H1 (cell line): ENCODE measurements around the gene CBX2. TPM values are rescaled to one million over a fixed set of nuclear protein-coding genes. Genes with fewer than 3 reads are reported as not detected.
A peak's percentile ranks its signal among the peaks of the same experiment; 100 is the strongest.

Source experiments
- CTCF ChIA-PET: fragments of 300-600 bp; sonication (Branson Sonifier 250); formaldehyde crosslinking; loops from one replicate; lab custom pipeline; 2021; ENCODE audit not compliant: partially characterized antibody; lab: Charles Lee
- POLR2A ChIA-PET: fragments of 300-600 bp; sonication (Branson Sonifier 250); formaldehyde crosslinking; loops from one replicate; lab custom pipeline; 2021; ENCODE audit warnings: inconsistent platforms; ENCODE audit not compliant: partially characterized antibody; lab: Charles Lee
- DNase-seq, 2 experiments: peaks; one replicate each; pipeline versions ENCODE4 v3.0.0 to v3.0.0-alpha.2; 2010 to 2022; ENCODE audit warnings: low spot score in 2 of 2, low read depth in 1 of 2, mixed read lengths in 1 of 2
- FAIRE-seq: peaks from 2 replicates; lab custom pipeline; 2011; peaks lifted over from hg19 to GRCh38; lab: Jason Lieb, UNC
- H2AFZ ChIP-seq: 2 replicates; pipeline ENCODE4 v1.8.1; 2012; ENCODE audit warnings: low read length, inconsistent platforms
- H2AK5ac ChIP-seq: 2 replicates; pipeline ENCODE4 v1.6.1; 2013; ENCODE audit warnings: low read depth, low read length
- H2BK120ac ChIP-seq: replicated peaks from 2 replicates; pipeline ENCODE3; 2013; ENCODE audit warnings: low read depth, low read length, inconsistent platforms
- H2BK12ac ChIP-seq: 2 replicates; pipeline ENCODE4 v1.6.1; 2013; ENCODE audit warnings: low read depth, low read length
- H2BK15ac ChIP-seq: 2 replicates; pipeline ENCODE4 v1.6.1; 2013; ENCODE audit warnings: low read length
- H2BK20ac ChIP-seq: 2 replicates; pipeline ENCODE4 v1.6.1; 2013; ENCODE audit warnings: low read length
- H2BK5ac ChIP-seq: 2 replicates; pipeline ENCODE4 v1.6.1; 2013; ENCODE audit warnings: low read depth, low read length
- H3K14ac ChIP-seq: 2 replicates; pipeline ENCODE4 v1.6.1; 2013; ENCODE audit warnings: inconsistent platforms; ENCODE audit not compliant: insufficient read length
- H3K18ac ChIP-seq: 2 replicates; pipeline ENCODE4 v1.6.1; 2013; ENCODE audit warnings: low read length; ENCODE audit errors: extremely low read depth
- H3K23ac ChIP-seq: 2 replicates; pipeline ENCODE4 v1.6.1; 2013; ENCODE audit warnings: inconsistent platforms; ENCODE audit not compliant: insufficient read length
- H3K23me2 ChIP-seq: 2 replicates; pipeline ENCODE4 v1.6.1; 2013; ENCODE audit warnings: low read depth, low read length
- H3K27ac ChIP-seq: 2 replicates; pipeline ENCODE4 v1.6.1; 2011; ENCODE audit warnings: low read depth, low read length, inconsistent platforms
- H3K27me3 ChIP-seq, 4 experiments: replicated peaks in 1 of 4; 1 replicate in 1 of 4; 2 replicates in 3 of 4; pipeline versions ENCODE4 v1.6.1 to v1.8.1; 2011 to 2013; ENCODE audit warnings: low read length in 3 of 4, mild to moderate bottlenecking in 3 of 4, inconsistent platforms in 2 of 4, mixed read lengths in 2 of 4, moderate library complexity in 1 of 4; ENCODE audit not compliant: control insufficient read depth in 3 of 4, insufficient read depth in 3 of 4; ENCODE audit errors: extremely low read depth in 1 of 4
- H3K36me3 ChIP-seq, 4 experiments: 2 replicates each; pipeline versions ENCODE4 v1.6.1 to v1.8.1; 2011 to 2013; ENCODE audit warnings: mild to moderate bottlenecking in 4 of 4, low read length in 3 of 4, moderate library complexity in 2 of 4, control low read depth in 1 of 4, inconsistent platforms in 1 of 4; ENCODE audit not compliant: insufficient read depth in 4 of 4, control insufficient read depth in 2 of 4
- H3K4ac ChIP-seq: replicated peaks from 2 replicates; pipeline ENCODE3; 2013; ENCODE audit warnings: low read length, low read depth, mixed read lengths, inconsistent platforms; ENCODE audit not compliant: insufficient read length
- H3K4me1 ChIP-seq, 4 experiments: replicated peaks in 1 of 4; 1 replicate in 1 of 4; 2 replicates in 3 of 4; pipeline versions ENCODE4 v1.6.1 to v1.8.1; 2011 to 2013; ENCODE audit warnings: low read length in 3 of 4, inconsistent platforms in 2 of 4, mixed read lengths in 1 of 4; ENCODE audit not compliant: insufficient read depth in 4 of 4, control insufficient read depth in 3 of 4
- H3K4me2 ChIP-seq, 2 experiments: 2 replicates each; pipeline versions ENCODE4 v1.6.1 to v1.8.1; 2011 to 2013; ENCODE audit warnings: low read depth in 2 of 2, low read length in 2 of 2, control low read depth in 1 of 2, inconsistent platforms in 1 of 2, mild to moderate bottlenecking in 1 of 2; ENCODE audit not compliant: insufficient read depth in 1 of 2
- H3K4me3 ChIP-seq, 4 experiments: fragments of 200-600, 300-600 bp in 1 of 4; sonication (generic), shearing (Covaris generic), sonication (Bioruptor Twin) in 1 of 4; 2 replicates each; pipeline versions ENCODE4 v1.5.1 to v1.8.1; 2011 to 2016; ENCODE audit warnings: low read length in 4 of 4, low read depth in 3 of 4, control low read depth in 2 of 4, inconsistent platforms in 2 of 4, mild to moderate bottlenecking in 2 of 4, mixed read lengths in 1 of 4, moderate library complexity in 1 of 4; ENCODE audit not compliant: insufficient read depth in 2 of 4; ENCODE audit errors: extremely low read depth in 1 of 4
- H3K56ac ChIP-seq: replicated peaks from 2 replicates; pipeline ENCODE3; 2013; ENCODE audit warnings: low read depth, mild to moderate bottlenecking, mixed read lengths, low read length, inconsistent platforms; ENCODE audit not compliant: insufficient read length
- H3K79me1 ChIP-seq: 2 replicates; pipeline ENCODE4 v1.6.1; 2013; ENCODE audit warnings: low read depth, low read length, control low read depth
- H3K79me2 ChIP-seq, 2 experiments: 2 replicates each; pipeline versions ENCODE4 v1.6.1 to v1.8.1; 2012 to 2013; ENCODE audit warnings: low read length in 2 of 2, mild to moderate bottlenecking in 2 of 2, inconsistent platforms in 1 of 2; ENCODE audit not compliant: insufficient read depth in 2 of 2, control insufficient read depth in 1 of 2
- H3K9ac ChIP-seq, 4 experiments: replicated peaks in 1 of 4; 1 replicate in 1 of 4; 2 replicates in 3 of 4; pipeline versions ENCODE4 v1.6.1 to v1.8.1; 2011 to 2013; ENCODE audit warnings: low read depth in 3 of 4, low read length in 3 of 4, control low read depth in 2 of 4, mild to moderate bottlenecking in 2 of 4, moderate library complexity in 2 of 4, inconsistent platforms in 1 of 4; ENCODE audit errors: extremely low read depth in 1 of 4
- H3K9me3 ChIP-seq, 2 experiments: 2 replicates each; pipeline versions ENCODE4 v1.6.1 to v1.8.1; 2012 to 2013; ENCODE audit warnings: mild to moderate bottlenecking in 2 of 2, moderate library complexity in 2 of 2, control low read depth in 1 of 2, inconsistent platforms in 1 of 2, low read depth in 1 of 2, low read length in 1 of 2, mixed read lengths in 1 of 2; ENCODE audit not compliant: insufficient read depth in 2 of 2
- H4K20me1 ChIP-seq, 2 experiments: replicated peaks in 1 of 2; 2 replicates each; pipeline versions ENCODE3 to v1.8.1; 2011 to 2013; ENCODE audit warnings: inconsistent platforms in 2 of 2, low read length in 2 of 2, mild to moderate bottlenecking in 1 of 2; ENCODE audit not compliant: insufficient read depth in 2 of 2, control insufficient read depth in 1 of 2
- H4K5ac ChIP-seq: 2 replicates; pipeline ENCODE4 v1.6.1; 2013; ENCODE audit warnings: low read length, low read depth, mixed read lengths, inconsistent platforms; ENCODE audit not compliant: insufficient read length
- H4K8ac ChIP-seq: 2 replicates; pipeline ENCODE4 v1.8.0; 2013; ENCODE audit warnings: mild to moderate bottlenecking, moderate library complexity, low read length, inconsistent platforms; ENCODE audit not compliant: insufficient read depth; ENCODE audit errors: extremely low read depth
- H4K91ac ChIP-seq: replicated peaks from 2 replicates; pipeline ENCODE3; 2013; ENCODE audit warnings: low read length, mixed read lengths, inconsistent platforms; ENCODE audit not compliant: insufficient read length
- ATF2 ChIP-seq: IDR thresholded peaks from 2 replicates; pipeline ENCODE4 v1.6.1; 2012; ENCODE audit warnings: low read length, inconsistent platforms
- CREB1 ChIP-seq: IDR thresholded peaks from 2 replicates; pipeline ENCODE4 v1.6.1; 2012; ENCODE audit warnings: inconsistent platforms
- EGR1 ChIP-seq: IDR thresholded peaks from 2 replicates; pipeline ENCODE4 v1.6.1; 2011; ENCODE audit warnings: low read depth, low read length, borderline replicate concordance
- EZH2 ChIP-seq: fragments of 200-600 bp; sonication (generic); IDR thresholded peaks from 2 replicates; pipeline ENCODE4 v1.7.1; 2012; ENCODE audit warnings: low read depth, mild to moderate bottlenecking, moderate library complexity, low read length, inconsistent platforms; ENCODE audit not compliant: severe bottlenecking
- GTF2F1 ChIP-seq: IDR thresholded peaks from 2 replicates; pipeline ENCODE4 v1.6.1; 2012; ENCODE audit warnings: low read depth, low read length, improper control_type of control experiment, borderline replicate concordance
- MAX ChIP-seq: IDR thresholded peaks from 2 replicates; pipeline ENCODE4 v1.6.1; 2012; ENCODE audit warnings: inconsistent platforms
- NANOG ChIP-seq: IDR thresholded peaks from 2 replicates; pipeline ENCODE4 v1.6.1; 2011; ENCODE audit warnings: low read length, low read depth, mild to moderate bottlenecking, inconsistent platforms; ENCODE audit not compliant: insufficient read depth, poor library complexity, severe bottlenecking
- POLR2AphosphoS5 ChIP-seq: IDR thresholded peaks from 2 replicates; pipeline ENCODE4 v1.6.1; 2011; ENCODE audit warnings: low read depth, low read length
- POU5F1 ChIP-seq: IDR thresholded peaks from 2 replicates; pipeline ENCODE4 v1.6.1; 2011; ENCODE audit warnings: low read depth, mild to moderate bottlenecking, low read length, moderate library complexity
- TBP ChIP-seq: IDR thresholded peaks from 2 replicates; pipeline ENCODE4 v1.6.1; 2011; ENCODE audit warnings: low read depth, low read length, improper control_type of control experiment
- WGBS, 2 experiments: shearing (Covaris generic) in 1 of 2; methylation state at CpG; one replicate each; pipeline versions ENCODE4 v1.1.6 to v1.1.7; 2013 to 2015; ENCODE audit warnings: low lambda C conversion rate in 2 of 2, mixed read lengths in 2 of 2, inconsistent platforms in 1 of 2, low coverage in 1 of 2, missing lambda C conversion rate in 1 of 2; ENCODE audit not compliant: insufficient replicate concordance in 2 of 2, insufficient coverage in 1 of 2, insufficient read length in 1 of 2; ENCODE audit errors: extremely low coverage in 1 of 2, missing lambda C conversion rate in 1 of 2; 5-methylcytosine and 5-hydroxymethylcytosine counted together
- polyA plus RNA-seq, 7 experiments: library from polyadenylated mRNA; depleted of rRNA in 3 of 7; stranded (reverse) in 5 of 7; unstranded in 2 of 7; fragments of >200 nt in 5 of 7; fragments of 200-250 nt in 2 of 7; gene quantifications; 1 replicate in 5 of 7; 2 replicates in 1 of 7; 4 replicates in 1 of 7; pipeline versions ENCODE4 v1.2.1 to v1.2.3, GENCODE V29; 2011 to 2013; ENCODE audit warnings: missing spikeins in 2 of 7, mixed read lengths in 2 of 7
- total RNA-seq: library from RNA; stranded (reverse); fragmentation: NEBNext Ultra II Directional; extraction: Animal tissue kit (Norgen Biotek cat#: 25700); gene quantifications from 2 replicates; pipeline ENCODE4 v1.2.1, GENCODE V29; 2021

The CBX2 gene
- total and polyA plus RNA-seq, 2 of the 8 experiments (the other 6 are each of a cell fraction or from before 2014, with no cell fraction given) = 64.3 to 83.9 TPM

- ChIA-PET CTCF (interaction anchor here (0.6 to 24.7 kb wide), 31 partner anchors 8 to 948 kb away, joined by 3 to 576 read pairs (median 5); partner anchors contain the start of gene CBX8), POLR2A (interaction anchor here (0.7 to 15.2 kb wide), 17 partner anchors 9 to 158 kb away, joined by 3 to 374 read pairs (median 4); partner anchors contain the start of genes CBX2 and CBX8)
- Histone ChIP-seq H4K8ac (peak overlapping the region; percentile 81; the same call in 1 of the 2 replicates), H3K9me3 (peaks cover 0 to 8% of the 10 kb centered on the region in 2 experiments; a peak in 2 of 4 replicates), H2AK5ac (0 out of 2 replicates have a peak overlapping the region, but pooled peaks have one; percentile 82), H3K9ac (no peak overlapping the region), H2BK5ac (no peak overlapping the region; the same call in 1 of the 2 replicates), H3K4ac (no peak overlapping the region), H3K27ac (no peak overlapping the region), H4K20me1 (peaks cover 7 to 14% of the 10 kb centered on the region in 2 experiments), H3K27me3 (peaks cover 58 to 87% (median 83%) of the 10 kb centered on the region in 4 experiments), H3K56ac (no peak overlapping the region), H3K23ac (no peak overlapping the region), H2AFZ (no peak overlapping the region), H2BK120ac (no peak overlapping the region), H3K36me3 (peaks cover 0 to 13% (median 0%) of the 10 kb centered on the region in 4 experiments; a peak in 1 of 8 replicates), H3K14ac (no peak overlapping the region), H4K91ac (no peak overlapping the region), H2BK12ac (peak overlapping the region; percentile 81), H3K18ac (peak overlapping the region; percentile 81), H4K5ac (no peak overlapping the region), H3K23me2 (peaks cover 18% of the 10 kb centered on the region; the same call in 1 of the 2 replicates), H3K79me1 (no peaks in the 10 kb centered on the region), H2BK20ac (no peak overlapping the region), H3K4me3 (peak overlapping the region in 3 of 4 experiments; percentile 43 to 63 (median 60); a peak in 7 of 8 replicates), H3K79me2 (no peaks in the 10 kb centered on the region), H3K4me1 (peaks cover 6 to 49% (median 40%) of the 10 kb centered on the region in 4 experiments), H2BK15ac (no peak overlapping the region), H3K4me2 (peak overlapping the region; percentile 75 to 88)
- no peak for FAIRE-seq
- peak; percentile 92 to 95 for DNase-seq
- 5% methylated on average over 21 of the region's 24 CpGs; no CpG with 5 or more reads in 1 of the 2 experiments for WGBS, 2 experiments
- TF ChIP-seq TBP = peak; percentile 76; the same call in 1 of the 2 replicates
- peak; percentile 71; the same call in 1 of the 2 replicates for TF ChIP-seq ATF2
- peak; percentile 29 for TF ChIP-seq NANOG
- no peak for TF ChIP-seq GTF2F1
- TF ChIP-seq CREB1 = peak; percentile 43; the same call in 1 of the 2 replicates
- 0 out of 2 replicates have a peak, but pooled peaks have one; percentile 50 for TF ChIP-seq POLR2AphosphoS5
- TF ChIP-seq MAX = peak; percentile 62
- no peak for TF ChIP-seq POU5F1
- TF ChIP-seq EZH2 = no peak
- TF ChIP-seq EGR1 = peak; percentile 92; the same call in 1 of the 2 replicates
Observed at GRCh38 chr17:79835953-79836509, 58.1 kb downstream of the CBX2 start.
